Measurements from ENCODE around the gene CRAMP1.

- TF ChIP-seq CTCF (IDR thresholded peaks at IDR 0.05) (no peak), POLR2A (IDR thresholded peaks at IDR 0.05) (no peak)
Measured at GRCh38 chr16:1639860-1640259, 27.7 kb downstream of the CRAMP1 start.

Measured in prostate gland (tissue), 2 donors.